Esophagus muscularis mucosa (tissue), 4 donors: ENCODE measurements around the gene RAI1. TPM values are rescaled to one million over a fixed set of nuclear protein-coding genes. Genes with fewer than 3 reads are reported as not detected.

Experiments
- DNase-seq: peaks from one replicate; pipeline ENCODE4 v3.0.0-alpha.2; 2017; ENCODE audit errors: extremely low spot score
- H3K27ac ChIP-seq, 4 donors: fragments of 200-600 bp; sonication (generic); replicated peaks in 1 of 4; 1 replicate in 3 of 4; 2 replicates in 1 of 4; pipeline ENCODE4 v1.5.1; 2016 to 2019; ENCODE audit warnings: mild to moderate bottlenecking in 1 of 4
- H3K27me3 ChIP-seq, 4 donors: fragments of 200-600 bp; sonication (generic); one replicate each; pipeline versions ENCODE4 v1.5.1 to v1.6.0; 2016 to 2019
- H3K36me3 ChIP-seq, 4 donors: fragments of 200-600 bp; sonication (generic); one replicate each; pipeline ENCODE4 v1.5.1; 2016 to 2019
- H3K4me1 ChIP-seq, 4 donors: fragments of 200-600 bp; sonication (generic); one replicate each; pipeline ENCODE4 v1.5.1; 2016 to 2019
- H3K4me3 ChIP-seq, 4 donors: fragments of 200-600 bp; sonication (generic); 1 replicate in 2 of 4; 2 replicates in 2 of 4; pipeline ENCODE4 v1.5.1; 2016 to 2019; ENCODE audit warnings: mild to moderate bottlenecking in 4 of 4, moderate library complexity in 1 of 4
- H3K9me3 ChIP-seq, 4 donors: fragments of 200-600 bp; sonication (generic); 1 replicate in 3 of 4; 2 replicates in 1 of 4; pipeline ENCODE4 v1.5.1; 2016 to 2019
- EP300 ChIP-seq: sonication (generic); formaldehyde crosslinking; IDR thresholded peaks from one replicate; pipeline ENCODE4 v1.6.1; 2017; ENCODE audit warnings: antibody characterized with exemption
- POLR2A ChIP-seq: fragments of 450-650 bp; IDR thresholded peaks from one replicate; pipeline ENCODE4 v1.6.1; 2017; ENCODE audit warnings: antibody characterized with exemption, moderate library complexity, mild to moderate bottlenecking, low read depth
- POLR2AphosphoS5 ChIP-seq, 2 donors: sonication (generic); formaldehyde crosslinking; IDR thresholded peaks; one replicate each; pipeline ENCODE4 v1.6.1; 2017; ENCODE audit warnings: antibody characterized with exemption in 2 of 2
- WGBS: methylation state at CpG from one replicate; pipeline ENCODE4 v1.1.5; 2018; 5-methylcytosine and 5-hydroxymethylcytosine counted together
- intact Hi-C: fragments of 100-400 bp; cut with DNase I; formaldehyde crosslinking; loops from one replicate; pipeline ENCODE4 v1.15.1; 2023
- total RNA-seq, 4 donors: library from RNA; depleted of rRNA; stranded (reverse); fragments of >200 nt; gene quantifications; one replicate each; pipeline versions ENCODE4 v1.1.0 to v1.2.1, GENCODE V29; 2016
- TF ChIP-seq, protein P1 (sequence below), 3 experiments: fragments of 200-600 bp in 2 of 3; fragments of 450-650 bp in 1 of 3; sonication (generic) in 2 of 3; IDR thresholded peaks; one replicate each; pipeline ENCODE4 v1.5.1; 2017 to 2019; ENCODE audit warnings: antibody characterized with exemption in 3 of 3, mild to moderate bottlenecking in 2 of 3, moderate library complexity in 1 of 3

RAI1 gene
- total RNA-seq, 4 donors from 2014 or later: 18.7 to 41.3 (median 28.3) TPM

DNA sequence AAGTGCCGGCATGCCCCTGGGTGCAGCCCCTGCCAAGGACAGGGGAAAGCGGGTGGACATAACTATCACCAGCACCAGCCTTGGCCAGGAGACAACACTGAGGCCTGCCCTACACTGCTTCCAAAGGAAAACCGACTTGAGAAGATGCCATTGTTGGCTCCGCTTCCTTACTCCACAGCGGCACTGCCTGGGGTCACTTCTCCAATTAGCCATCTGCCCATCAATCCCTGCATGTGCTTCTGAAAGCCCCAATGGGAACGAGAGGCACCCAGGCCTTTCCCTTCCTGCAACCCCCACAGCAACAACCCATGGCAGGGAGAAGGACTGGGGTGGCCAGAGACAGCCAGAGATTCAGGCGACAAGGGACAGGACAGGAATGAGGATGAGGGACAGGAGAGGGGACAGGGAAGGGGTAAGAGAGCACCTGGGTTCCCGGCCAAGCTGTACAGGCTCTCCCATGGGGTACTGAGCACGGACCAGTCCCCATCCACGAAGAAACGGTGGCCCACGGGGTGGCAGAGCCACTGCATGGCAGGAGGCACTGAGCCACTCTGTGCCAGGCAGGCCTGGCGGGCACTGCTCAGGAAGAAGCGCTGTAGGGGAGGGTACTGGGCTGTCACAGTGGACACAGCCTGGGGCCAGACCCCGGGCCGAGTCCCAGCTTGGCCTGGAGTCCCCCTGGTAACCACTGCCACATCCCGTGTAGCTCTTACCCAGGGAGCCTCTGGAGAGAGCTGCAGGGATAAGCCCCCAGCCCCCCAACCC, 134.4 kb downstream of the RAI1 start:
- WGBS: 69% methylated on average over 9 of the region's 17 CpGs

DNA sequence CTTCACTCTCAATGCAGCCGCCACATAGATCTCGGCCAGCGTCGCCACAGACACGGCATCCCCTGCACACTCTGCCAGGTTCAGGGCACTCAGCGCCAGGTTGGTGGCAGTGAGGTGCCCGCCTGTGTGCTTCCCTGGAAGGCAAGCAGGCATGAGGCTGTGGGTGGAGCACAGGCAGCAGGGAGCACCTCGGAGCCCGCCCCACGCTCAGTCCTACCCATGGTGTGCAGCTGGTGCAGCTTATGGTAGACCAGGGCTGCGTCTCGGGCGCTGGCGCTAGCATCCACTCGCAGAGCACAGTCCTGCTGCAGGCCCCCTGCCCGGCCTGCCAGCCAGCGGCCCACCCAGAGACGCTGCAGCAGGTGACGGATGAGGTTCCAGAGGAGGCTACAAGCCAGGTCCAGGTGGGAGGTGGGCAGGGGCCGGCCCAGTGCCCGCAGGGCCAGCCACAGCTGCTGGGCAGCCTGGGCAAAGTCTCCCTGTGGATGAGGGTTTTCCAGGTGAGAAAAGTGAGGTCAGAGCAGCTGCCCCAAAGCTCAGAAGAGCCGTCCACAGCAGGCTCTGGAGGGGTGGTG, 135.1 kb downstream of the RAI1 start:
- Histone ChIP-seq H3K9me3 (no peaks in the 10 kb centered on the region), H3K27me3 (no peaks in the 10 kb centered on the region), H3K36me3 (peaks cover 23 to 83% (median 62%) of the 10 kb centered on the region in 4 donors), H3K4me1 (peaks cover 48 to 97% (median 77%) of the 10 kb centered on the region in 4 donors), H3K4me3 (no peak overlapping the region), H3K27ac (no peak overlapping the region)
- 98% methylated on average over 8 of the region's 22 CpGs for WGBS
- TF ChIP-seq POLR2A: no peak
- TF ChIP-seq, protein P1, sequence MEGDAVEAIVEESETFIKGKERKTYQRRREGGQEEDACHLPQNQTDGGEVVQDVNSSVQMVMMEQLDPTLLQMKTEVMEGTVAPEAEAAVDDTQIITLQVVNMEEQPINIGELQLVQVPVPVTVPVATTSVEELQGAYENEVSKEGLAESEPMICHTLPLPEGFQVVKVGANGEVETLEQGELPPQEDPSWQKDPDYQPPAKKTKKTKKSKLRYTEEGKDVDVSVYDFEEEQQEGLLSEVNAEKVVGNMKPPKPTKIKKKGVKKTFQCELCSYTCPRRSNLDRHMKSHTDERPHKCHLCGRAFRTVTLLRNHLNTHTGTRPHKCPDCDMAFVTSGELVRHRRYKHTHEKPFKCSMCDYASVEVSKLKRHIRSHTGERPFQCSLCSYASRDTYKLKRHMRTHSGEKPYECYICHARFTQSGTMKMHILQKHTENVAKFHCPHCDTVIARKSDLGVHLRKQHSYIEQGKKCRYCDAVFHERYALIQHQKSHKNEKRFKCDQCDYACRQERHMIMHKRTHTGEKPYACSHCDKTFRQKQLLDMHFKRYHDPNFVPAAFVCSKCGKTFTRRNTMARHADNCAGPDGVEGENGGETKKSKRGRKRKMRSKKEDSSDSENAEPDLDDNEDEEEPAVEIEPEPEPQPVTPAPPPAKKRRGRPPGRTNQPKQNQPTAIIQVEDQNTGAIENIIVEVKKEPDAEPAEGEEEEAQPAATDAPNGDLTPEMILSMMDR (IDR thresholded peaks at IDR 0.05): no peak
- TF ChIP-seq EP300: no peak
- no peak for TF ChIP-seq POLR2AphosphoS5 (IDR thresholded peaks at IDR 0.05)
- no peak for DNase-seq
- intact Hi-C loops: no loop called here

More for the DNA sequence above, 134.4 kb downstream of the RAI1 start:
- H3K27me3 ChIP-seq: no peaks in the 10 kb centered on the region
- H3K4me3 ChIP-seq: no peak overlapping the region
- peaks cover 53 to 97% (median 77%) of the 10 kb centered on the region in 4 donors for H3K4me1 ChIP-seq
- peak overlapping the region in 3 of 4 donors; percentile 45 to 49 (median 47) for H3K27ac ChIP-seq
- intact Hi-C loops: no loop called here
- H3K36me3 ChIP-seq: peaks cover 26 to 85% (median 66%) of the 10 kb centered on the region in 4 donors
- H3K9me3 ChIP-seq: no peaks in the 10 kb centered on the region
- no peak for TF ChIP-seq POLR2AphosphoS5 (IDR thresholded peaks at IDR 0.05)
- TF ChIP-seq EP300: no peak
- TF ChIP-seq POLR2A: no peak
- TF ChIP-seq, protein P1 (IDR thresholded peaks at IDR 0.05): no peak
- DNase-seq: no peak

DNA sequence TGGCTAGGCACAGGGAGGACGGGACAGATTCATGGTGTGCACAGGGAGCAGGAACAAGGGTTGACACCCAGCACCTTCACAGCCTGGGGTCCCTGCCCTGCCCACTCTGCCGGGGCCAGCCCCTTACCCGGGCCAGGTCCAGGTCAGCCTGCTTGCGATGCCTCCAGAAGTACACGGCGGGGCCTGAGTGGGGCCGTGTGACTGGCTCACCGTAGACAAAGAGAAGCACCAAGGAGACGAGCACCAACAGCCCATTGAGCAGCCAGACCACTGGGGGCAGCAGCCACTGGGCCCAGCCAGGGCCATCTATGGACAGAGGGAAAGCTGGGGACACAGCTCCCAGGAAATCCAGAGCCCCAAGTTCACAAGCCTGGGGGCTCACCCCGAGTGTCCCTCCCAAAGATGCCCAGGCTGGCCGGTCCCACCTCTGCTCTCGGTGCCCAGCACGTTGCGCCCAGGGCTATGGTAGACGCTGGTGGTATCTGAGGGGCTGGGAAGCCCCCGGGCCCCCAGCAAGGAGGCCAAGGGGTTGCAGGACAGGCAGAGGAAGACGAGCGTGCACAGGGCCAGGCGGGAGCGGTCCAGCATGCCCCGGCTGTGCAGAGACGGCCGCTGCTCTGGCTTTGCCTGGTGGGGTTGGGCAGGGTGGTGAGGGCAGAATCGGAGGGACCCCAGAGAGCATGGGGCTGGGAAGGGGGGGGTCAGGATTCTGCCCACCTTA, 135.7 kb downstream of the RAI1 start:
- peaks cover 43 to 97% (median 77%) of the 10 kb centered on the region in 4 donors for H3K4me1 ChIP-seq
- TF ChIP-seq, protein P1 (IDR thresholded peaks at IDR 0.05): no peak
- TF ChIP-seq POLR2A: no peak
- TF ChIP-seq POLR2AphosphoS5 (IDR thresholded peaks at IDR 0.05): no peak
- TF ChIP-seq EP300: no peak

DNA sequence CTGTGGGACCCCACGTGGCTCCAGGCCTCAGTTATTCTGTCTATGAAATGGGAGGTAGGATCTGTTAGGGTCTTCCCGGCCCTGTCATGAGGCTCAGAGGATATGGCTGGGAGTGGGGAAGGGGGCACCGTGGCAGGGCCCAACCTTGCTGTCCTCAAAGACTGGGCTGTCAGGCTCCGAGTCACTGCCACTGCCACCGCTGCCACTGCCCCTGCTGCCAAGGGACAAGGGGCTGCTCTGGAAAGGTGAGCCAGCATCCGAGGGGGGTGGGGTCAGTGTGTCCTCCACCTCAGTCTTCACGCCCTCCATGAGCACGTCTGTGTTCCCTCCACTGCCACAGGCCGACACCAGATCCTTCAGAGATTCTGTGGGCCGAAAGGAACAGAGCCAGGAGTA, 136.3 kb downstream of the RAI1 start:
- TF ChIP-seq POLR2AphosphoS5 (IDR thresholded peaks at IDR 0.05) (no peak), EP300 (no peak), POLR2A (no peak)
- TF ChIP-seq, protein P1 (IDR thresholded peaks at IDR 0.05): no peak
- H3K27ac ChIP-seq: peak overlapping the region in 2 of 4 donors; percentile 43 to 51
- 93% methylated on average over 7 of the region's 10 CpGs for WGBS
- H3K27me3 ChIP-seq: no peaks in the 10 kb centered on the region
- no peak for DNase-seq
- peaks cover 41 to 97% (median 77%) of the 10 kb centered on the region in 4 donors for H3K4me1 ChIP-seq
- intact Hi-C loops: no loop called here
- H3K9me3 ChIP-seq: no peaks in the 10 kb centered on the region
- H3K4me3 ChIP-seq: no peak overlapping the region
- H3K36me3 ChIP-seq: peaks cover 23 to 82% (median 61%) of the 10 kb centered on the region in 4 donors

More for the DNA sequence above, 135.7 kb downstream of the RAI1 start:
- H3K36me3 ChIP-seq: peaks cover 23 to 84% (median 62%) of the 10 kb centered on the region in 4 donors
- intact Hi-C loops: no loop called here
- no peak for DNase-seq
- H3K9me3 ChIP-seq: no peaks in the 10 kb centered on the region
- no peak overlapping the region for H3K4me3 ChIP-seq
- H3K27ac ChIP-seq: no peak overlapping the region
- WGBS: 86% methylated on average over 22 of the region's 24 CpGs
- no peaks in the 10 kb centered on the region for H3K27me3 ChIP-seq
